ENCODE results near the gene SLC12A8. TPM values are rescaled to one million over a fixed set of nuclear protein-coding genes. Genes with fewer than 3 reads are reported as not detected.
A peak's percentile ranks its signal among the peaks of the same experiment; 100 is the strongest.

Gene SLC12A8
- total and polyA plus RNA-seq, 4 experiments from 2014 or later, result not detected

DNA sequence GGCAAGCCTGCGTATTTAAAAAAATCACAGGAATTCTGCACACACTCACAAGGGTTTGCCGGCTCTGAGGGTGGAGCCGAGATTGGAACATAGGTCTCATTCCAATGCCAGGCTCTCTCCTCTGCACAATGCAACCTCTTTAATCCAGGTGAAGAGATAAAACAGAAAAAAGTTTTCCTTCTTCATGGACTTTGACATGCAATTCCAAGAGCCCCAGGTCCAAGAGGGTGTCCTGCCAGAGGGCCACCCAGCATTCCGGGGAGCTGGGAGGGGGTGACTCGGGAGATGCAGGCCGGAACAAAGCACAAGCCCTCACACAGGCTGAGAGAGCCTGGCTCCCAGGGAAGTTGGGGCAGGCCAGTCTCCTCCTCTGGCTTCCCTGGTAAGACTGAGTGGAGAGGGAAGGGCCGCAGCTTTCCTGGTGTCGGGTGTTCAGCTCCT lies 6.7 kb upstream of the SLC12A8 start:
- H3K27ac ChIP-seq (ENCODE audit: low read depth, low read length), result no peak overlapping the region
- Mint-ChIP-seq H3K36me3 (no peaks in the 10 kb centered on the region), H3K4me1 (peaks cover 5 to 13% (median 9%) of the 10 kb centered on the region in 4 donors), H3K4me3 (no peak overlapping the region), H3K27me3 (peaks cover 7 to 8% of the 10 kb centered on the region in 2 donors), H3K9me3 (no peaks in the 10 kb centered on the region), H3K27ac (no peak overlapping the region)
- CTCF ChIA-PET (ENCODE audit: partially characterized antibody), result no interaction called here
- intact Hi-C loops (cut with micrococcal nuclease), result no loop called here
- no peaks in the 10 kb centered on the region for H3K9me3 ChIP-seq (ENCODE audit: control insufficient read depth in 1 of 2, low read length in 2 of 2)
- DNase-seq, result no peak
- no peaks in the 10 kb centered on the region for H3K4me1 ChIP-seq (ENCODE audit: insufficient read depth, low read length)
- POLR2A ChIA-PET (ENCODE audit: partially characterized antibody), result no interaction called here
- H3K36me3 ChIP-seq (ENCODE audit: insufficient read depth, low read length), result no peaks in the 10 kb centered on the region
- H3K27me3 ChIP-seq (ENCODE audit: insufficient read depth, low read length), result no peaks in the 10 kb centered on the region
- no peak overlapping the region for H3K4me3 ChIP-seq (ENCODE audit: low read length in 2 of 2)

DNA sequence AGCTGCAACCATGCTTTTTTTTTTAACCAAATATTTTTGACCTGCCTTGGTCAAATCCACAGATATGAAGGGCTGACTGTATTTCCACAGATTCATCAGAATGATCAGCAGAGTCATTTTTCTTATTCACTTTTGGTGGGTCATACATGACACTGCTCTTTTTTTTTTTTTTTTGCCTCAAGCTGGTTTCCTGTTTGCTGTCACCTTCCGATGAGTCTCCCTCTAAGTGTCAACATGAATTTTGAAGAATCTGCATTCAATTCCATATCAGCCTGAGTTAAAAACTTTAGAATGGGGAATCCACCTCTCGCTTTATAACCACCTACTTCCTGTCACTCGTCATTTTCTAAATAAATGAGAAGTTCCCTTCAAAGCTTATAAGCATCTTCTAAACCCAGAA lies 2.2 kb upstream of the SLC12A8 start:
- Mint-ChIP-seq H3K4me3 (no peak overlapping the region), H3K4me1 (peaks cover 5 to 26% (median 9%) of the 10 kb centered on the region in 4 donors), H3K27ac (no peak overlapping the region), H3K36me3 (no peaks in the 10 kb centered on the region), H3K9me3 (no peaks in the 10 kb centered on the region), H3K27me3 (peaks cover 33 to 36% of the 10 kb centered on the region in 2 donors)
- Histone ChIP-seq H3K27me3 (ENCODE audit: insufficient read depth, low read length) (peaks cover 19% of the 10 kb centered on the region), H3K4me3 (ENCODE audit: low read length in 2 of 2) (no peak overlapping the region), H3K27ac (ENCODE audit: low read depth, low read length) (no peak overlapping the region), H3K4me1 (ENCODE audit: insufficient read depth, low read length) (peaks cover 6% of the 10 kb centered on the region), H3K36me3 (ENCODE audit: insufficient read depth, low read length) (no peaks in the 10 kb centered on the region), H3K9me3 (ENCODE audit: control insufficient read depth in 1 of 2, low read length in 2 of 2) (no peaks in the 10 kb centered on the region)
- DNase-seq, result peak in 1 of 5 donors; percentile 31
- ChIA-PET POLR2A (ENCODE audit: partially characterized antibody) (interaction anchor here (0.5 to 0.7 kb wide), 3 partner anchors 107 to 280 kb away, joined by 3 to 4 read pairs (median 3); partner anchors contain the start of gene MUC13), CTCF (ENCODE audit: partially characterized antibody) (no interaction called here)
- intact Hi-C loops (cut with micrococcal nuclease), result no loop called here

DNA sequence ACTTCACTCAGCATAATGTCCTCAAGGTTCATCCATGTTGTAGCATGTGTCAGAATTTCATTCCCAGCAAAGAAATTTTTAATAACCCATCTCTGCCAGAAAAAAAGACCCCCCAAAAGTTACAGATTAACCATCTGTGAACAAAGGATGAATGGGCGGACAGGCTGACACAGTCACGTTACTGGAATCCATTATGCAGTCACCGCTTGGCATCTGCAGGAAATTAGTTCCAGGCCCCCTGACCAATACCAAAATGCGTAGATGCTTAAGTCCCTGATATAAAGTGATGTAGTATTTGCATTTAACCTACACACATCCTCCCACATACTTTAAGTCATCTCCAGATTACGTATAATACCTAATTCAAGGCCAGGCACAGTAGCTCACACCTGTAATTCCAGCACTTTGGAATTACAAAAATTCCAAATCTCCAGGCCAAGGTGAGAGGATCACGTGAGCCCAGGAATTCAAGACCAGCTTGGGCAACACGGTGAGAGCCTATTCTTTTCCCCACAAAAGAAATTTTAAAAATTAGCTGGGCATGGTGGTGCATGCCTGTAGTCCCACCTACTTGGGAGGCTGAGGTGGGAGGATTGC lies 1.5 kb upstream of the SLC12A8 start:
- Mint-ChIP-seq H3K27ac (no peak overlapping the region), H3K4me3 (no peak overlapping the region), H3K36me3 (no peaks in the 10 kb centered on the region), H3K4me1 (peaks cover 5 to 26% (median 9%) of the 10 kb centered on the region in 4 donors), H3K27me3 (peaks cover 38 to 41% of the 10 kb centered on the region in 2 donors), H3K9me3 (no peaks in the 10 kb centered on the region)
- H3K36me3 ChIP-seq (ENCODE audit: insufficient read depth, low read length), result no peaks in the 10 kb centered on the region
- intact Hi-C loops (cut with micrococcal nuclease), result no loop called here
- no peak for DNase-seq
- no peak overlapping the region for H3K27ac ChIP-seq (ENCODE audit: low read depth, low read length)
- no peak overlapping the region for H3K4me3 ChIP-seq (ENCODE audit: low read length in 2 of 2)
- ChIA-PET POLR2A (ENCODE audit: partially characterized antibody) (interaction anchor here (0.7 kb wide), 1 partner anchor 180 kb away, joined by 4 read pairs; no protein-coding TSS in a partner anchor), CTCF (ENCODE audit: partially characterized antibody) (no interaction called here)
- H3K27me3 ChIP-seq (ENCODE audit: insufficient read depth, low read length), result peaks cover 19% of the 10 kb centered on the region
- H3K4me1 ChIP-seq (ENCODE audit: insufficient read depth, low read length), result peaks cover 6% of the 10 kb centered on the region
- H3K9me3 ChIP-seq (ENCODE audit: control insufficient read depth in 1 of 2, low read length in 2 of 2), result no peaks in the 10 kb centered on the region

DNA sequence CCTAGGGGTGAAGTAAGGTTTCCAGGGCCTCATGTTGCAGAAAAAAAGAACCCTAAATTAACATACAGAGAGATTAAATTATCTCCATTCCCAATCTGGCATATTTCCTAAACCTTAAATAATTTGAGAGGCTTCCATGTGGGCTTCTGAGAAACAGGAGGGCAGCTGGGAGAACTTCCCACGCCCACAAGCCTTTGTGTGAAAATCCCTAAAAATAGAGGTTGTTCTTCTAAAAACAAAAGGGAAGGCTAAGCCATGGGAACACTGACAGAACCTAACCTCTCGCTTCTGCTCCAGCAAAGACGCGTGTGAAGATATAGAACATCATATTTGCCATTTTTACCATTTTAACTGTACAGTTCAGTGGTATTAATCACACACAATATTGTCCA lies 812 bp upstream of the SLC12A8 start:
- Mint-ChIP-seq H3K36me3 (peaks cover 0 to 4% of the 10 kb centered on the region in 2 donors), H3K4me1 (peaks cover 5 to 26% (median 9%) of the 10 kb centered on the region in 4 donors), H3K27me3 (peaks cover 41 to 43% of the 10 kb centered on the region in 2 donors), H3K4me3 (peak overlapping the region in 3 of 8 donors; percentile 28 to 40 (median 36)), H3K27ac (no peak overlapping the region), H3K9me3 (no peaks in the 10 kb centered on the region)
- Histone ChIP-seq H3K4me1 (ENCODE audit: insufficient read depth, low read length) (peaks cover 6% of the 10 kb centered on the region), H3K27ac (ENCODE audit: low read depth, low read length) (no peak overlapping the region), H3K27me3 (ENCODE audit: insufficient read depth, low read length) (peaks cover 19% of the 10 kb centered on the region), H3K4me3 (ENCODE audit: low read length in 2 of 2) (no peak overlapping the region), H3K9me3 (ENCODE audit: control insufficient read depth in 1 of 2, low read length in 2 of 2) (no peaks in the 10 kb centered on the region), H3K36me3 (ENCODE audit: insufficient read depth, low read length) (no peaks in the 10 kb centered on the region)
- POLR2A ChIA-PET (ENCODE audit: partially characterized antibody), result no interaction called here
- CTCF ChIA-PET (ENCODE audit: partially characterized antibody), result no interaction called here
- intact Hi-C loops (cut with micrococcal nuclease), result no loop called here
- no peak for DNase-seq

DNA sequence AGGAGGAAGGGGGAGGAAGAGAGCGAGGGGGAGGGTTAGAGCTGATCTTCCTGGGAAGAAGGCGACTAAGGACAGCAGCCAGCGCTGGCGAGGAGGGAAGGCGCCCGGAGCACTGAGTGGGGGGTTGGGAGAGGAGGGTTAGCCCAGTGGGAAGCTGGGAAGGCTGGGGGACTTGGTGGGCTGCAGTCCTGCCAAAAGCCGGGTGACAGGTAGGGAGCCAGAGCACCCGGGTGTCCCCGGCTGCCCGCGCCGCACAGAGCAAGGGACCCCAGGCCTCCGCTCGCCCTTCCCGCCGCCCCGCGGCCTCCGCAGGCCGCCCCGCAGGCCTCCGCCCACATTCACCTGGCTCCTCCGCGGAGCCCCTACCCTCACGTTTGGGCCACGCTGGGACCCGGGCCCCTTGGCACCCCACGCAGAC lies 448 bp downstream of the SLC12A8 start:
- intact Hi-C loops (cut with micrococcal nuclease), result no loop called here
- Mint-ChIP-seq H3K4me1 (peaks cover 5 to 26% (median 9%) of the 10 kb centered on the region in 4 donors), H3K9me3 (no peaks in the 10 kb centered on the region), H3K27me3 (peaks cover 42 to 47% of the 10 kb centered on the region in 2 donors), H3K4me3 (peak overlapping the region in 5 of 8 donors; percentile 14 to 70 (median 52)), H3K27ac (no peak overlapping the region), H3K36me3 (peaks cover 0 to 4% of the 10 kb centered on the region in 2 donors)
- peak in 1 of 5 donors; percentile 3 for DNase-seq
- ChIA-PET POLR2A (ENCODE audit: partially characterized antibody) (no interaction called here), CTCF (ENCODE audit: partially characterized antibody) (no interaction called here)
- Histone ChIP-seq H3K9me3 (ENCODE audit: control insufficient read depth in 1 of 2, low read length in 2 of 2) (no peaks in the 10 kb centered on the region), H3K27me3 (ENCODE audit: insufficient read depth, low read length) (peaks cover 19% of the 10 kb centered on the region), H3K36me3 (ENCODE audit: insufficient read depth, low read length) (no peaks in the 10 kb centered on the region), H3K27ac (ENCODE audit: low read depth, low read length) (no peak overlapping the region), H3K4me1 (ENCODE audit: insufficient read depth, low read length) (peaks cover 6% of the 10 kb centered on the region), H3K4me3 (ENCODE audit: low read length in 2 of 2) (no peak overlapping the region)

DNA sequence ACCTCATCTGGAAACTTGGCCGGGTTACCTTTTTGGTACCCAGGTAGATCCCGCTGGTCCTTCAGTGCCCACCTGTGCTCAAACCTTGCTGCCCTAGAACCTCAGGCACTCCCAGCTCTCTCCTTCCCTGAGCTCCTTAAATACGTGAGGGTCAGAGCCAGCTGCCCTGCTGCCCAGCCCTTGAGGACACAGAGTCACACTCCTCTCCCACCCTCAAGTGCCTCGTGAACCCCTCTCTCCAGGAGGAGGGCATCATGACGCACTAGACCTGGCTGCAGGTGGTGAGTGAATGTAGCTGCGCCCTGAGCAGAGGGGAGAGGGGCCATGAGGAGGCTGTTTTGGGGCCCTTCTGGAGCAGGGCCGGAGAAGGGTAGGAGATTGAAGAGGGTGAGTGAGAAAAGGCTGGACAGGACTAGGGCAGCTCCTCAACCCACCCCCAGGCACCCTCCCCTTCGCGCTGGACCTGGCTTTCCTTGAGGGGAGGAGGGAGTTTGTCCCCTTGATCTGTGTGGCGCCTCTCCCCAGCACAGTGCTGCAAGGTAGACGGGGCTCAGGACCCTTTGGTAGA lies 941 bp downstream of the SLC12A8 start:
- no peak overlapping the region for H3K27ac Mint-ChIP-seq
- H3K4me1 ChIP-seq (ENCODE audit: insufficient read depth, low read length), result peaks cover 6% of the 10 kb centered on the region
- H3K36me3 Mint-ChIP-seq, result peaks cover 0 to 4% of the 10 kb centered on the region in 2 donors
- H3K27me3 ChIP-seq (ENCODE audit: insufficient read depth, low read length), result peaks cover 19% of the 10 kb centered on the region
- H3K4me1 Mint-ChIP-seq, result peaks cover 5 to 26% (median 9%) of the 10 kb centered on the region in 4 donors
- CTCF ChIA-PET (ENCODE audit: partially characterized antibody), result no interaction called here
- intact Hi-C loops (cut with micrococcal nuclease), result no loop called here
- H3K27ac ChIP-seq (ENCODE audit: low read depth, low read length), result no peak overlapping the region
- no peaks in the 10 kb centered on the region for H3K36me3 ChIP-seq (ENCODE audit: insufficient read depth, low read length)
- H3K4me3 ChIP-seq (ENCODE audit: low read length in 2 of 2), result no peak overlapping the region
- peak overlapping the region in 5 of 8 donors; percentile 14 to 70 (median 52) for H3K4me3 Mint-ChIP-seq
- no peaks in the 10 kb centered on the region for H3K9me3 Mint-ChIP-seq
- no peaks in the 10 kb centered on the region for H3K9me3 ChIP-seq (ENCODE audit: control insufficient read depth in 1 of 2, low read length in 2 of 2)
- DNase-seq, result no peak
- peaks cover 42 to 47% of the 10 kb centered on the region in 2 donors for H3K27me3 Mint-ChIP-seq
- POLR2A ChIA-PET (ENCODE audit: partially characterized antibody), result no interaction called here

DNA sequence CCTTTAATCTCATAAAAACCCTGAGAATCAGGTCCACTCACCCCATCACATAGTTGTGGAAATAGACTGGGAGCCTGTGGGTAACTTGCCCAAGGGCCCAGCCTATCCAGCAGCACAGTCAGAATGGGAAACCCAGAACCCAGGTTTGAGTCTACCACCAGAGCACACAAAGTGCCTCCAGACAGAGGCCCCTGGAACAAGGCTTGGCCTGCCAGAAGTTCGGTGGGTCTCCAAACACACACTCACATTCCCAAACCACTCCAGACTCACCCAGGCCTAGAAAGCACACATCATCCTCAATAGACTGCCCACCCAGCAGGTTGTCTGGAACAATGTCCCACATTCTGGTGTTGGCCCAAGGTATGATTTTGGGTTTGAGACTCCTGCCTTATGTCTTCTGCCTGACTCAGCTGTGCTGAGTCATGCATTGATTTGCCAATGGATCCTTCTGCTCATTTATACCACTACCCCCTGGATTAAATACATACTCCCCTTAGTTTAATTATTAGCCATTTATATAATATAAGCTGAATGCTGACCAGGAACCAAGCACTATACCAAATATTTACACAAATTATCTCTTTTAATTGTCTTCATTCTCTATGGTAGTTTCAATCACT lies 4.5 kb downstream of the SLC12A8 start:
- H3K9me3 ChIP-seq (ENCODE audit: control insufficient read depth in 1 of 2, low read length in 2 of 2), result no peaks in the 10 kb centered on the region
- intact Hi-C loops (cut with micrococcal nuclease), result no loop called here
- H3K4me1 Mint-ChIP-seq, result peaks cover 0 to 6% (median 0%) of the 10 kb centered on the region in 4 donors

More for the DNA sequence above, 4.5 kb downstream of the SLC12A8 start:
- H3K27ac ChIP-seq (ENCODE audit: low read depth, low read length), result no peak overlapping the region
- ChIA-PET POLR2A (ENCODE audit: partially characterized antibody) (no interaction called here), CTCF (ENCODE audit: partially characterized antibody) (no interaction called here)
- H3K36me3 ChIP-seq (ENCODE audit: insufficient read depth, low read length), result no peaks in the 10 kb centered on the region
- Mint-ChIP-seq H3K9me3 (peaks cover 0 to 4% (median 0%) of the 10 kb centered on the region in 8 donors), H3K27ac (no peak overlapping the region), H3K4me3 (no peak overlapping the region), H3K27me3 (peaks cover 29 to 36% of the 10 kb centered on the region in 2 donors), H3K36me3 (peaks cover 0 to 4% of the 10 kb centered on the region in 2 donors)
- no peak overlapping the region for H3K4me3 ChIP-seq (ENCODE audit: low read length in 2 of 2)
- no peak for DNase-seq
- H3K4me1 ChIP-seq (ENCODE audit: insufficient read depth, low read length), result peaks cover 6% of the 10 kb centered on the region
- H3K27me3 ChIP-seq (ENCODE audit: insufficient read depth, low read length), result peaks cover 12% of the 10 kb centered on the region
